ENCODE measurements around the gene SNX2. TPM values are rescaled to one million over a fixed set of nuclear protein-coding genes. Genes with fewer than 3 reads are reported as not detected.

Gene SNX2
- total and polyA plus RNA-seq, 7 donors = 48.6 to 111 (median 61.5) TPM

- WGBS, 2 donors = 95 to 97% methylated on average over 1 of the region's 1 CpG
- Histone ChIP-seq H3K9me3 (no peaks in the 10 kb centered on the region), H3K27me3 (no peaks in the 10 kb centered on the region), H3K36me3 (peaks cover 0 to 13% (median 0%) of the 10 kb centered on the region in 4 donors), H3K4me3 (no peak overlapping the region), H3K27ac (no peak overlapping the region), H3K4me1 (no peaks in the 10 kb centered on the region)
- TF ChIP-seq POLR2AphosphoS5 (IDR thresholded peaks at IDR 0.05) (no peak), CTCF (IDR thresholded peaks at IDR 0.05) (no peak), POLR2A (IDR thresholded peaks at IDR 0.05) (no peak), EP300 (IDR thresholded peaks at IDR 0.05) (no peak)
- intact Hi-C loops (cut with DNase I) = no loop called here
- no peak for DNase-seq
Observed at GRCh38 chr5:122864842-122865241, 90.0 kb downstream of the SNX2 start.

GRCh38 chr5:122870219-122870856 is 95.5 kb downstream of the SNX2 start:
- WGBS, 2 donors = 80 to 84% methylated on average over 7 of the region's 7 CpGs

GRCh38 chr5:122871661-122872060 is 96.8 kb downstream of the SNX2 start:
- TF ChIP-seq CTCF (IDR thresholded peaks at IDR 0.05) (no peak), POLR2AphosphoS5 (IDR thresholded peaks at IDR 0.05) (no peak), EP300 (IDR thresholded peaks at IDR 0.05) (no peak), POLR2A (IDR thresholded peaks at IDR 0.05) (no peak)
- 87 to 89% methylated on average over 8 of the region's 8 CpGs for WGBS, 2 donors
- no peak for DNase-seq
- Histone ChIP-seq H3K9me3 (no peaks in the 10 kb centered on the region), H3K27ac (no peak overlapping the region), H3K27me3 (no peaks in the 10 kb centered on the region), H3K36me3 (peaks cover 0 to 6% (median 0%) of the 10 kb centered on the region in 4 donors), H3K4me1 (peaks cover 0 to 7% (median 0%) of the 10 kb centered on the region in 4 donors), H3K4me3 (no peak overlapping the region)
- intact Hi-C loops (cut with DNase I) = no loop called here

More at GRCh38 chr5:122870219-122870856, 95.5 kb downstream of the SNX2 start:
- H3K4me3 ChIP-seq = no peak overlapping the region
- intact Hi-C loops (cut with DNase I) = no loop called here
- TF ChIP-seq EP300 (IDR thresholded peaks at IDR 0.05) (no peak), POLR2AphosphoS5 (IDR thresholded peaks at IDR 0.05) (no peak), POLR2A (IDR thresholded peaks at IDR 0.05) (no peak), CTCF (IDR thresholded peaks at IDR 0.05) (no peak)
- no peak overlapping the region for H3K27ac ChIP-seq
- H3K4me1 ChIP-seq = peaks cover 0 to 7% (median 0%) of the 10 kb centered on the region in 4 donors
- DNase-seq = no peak
- H3K27me3 ChIP-seq = no peaks in the 10 kb centered on the region
- H3K9me3 ChIP-seq = no peaks in the 10 kb centered on the region
- H3K36me3 ChIP-seq = peaks cover 0 to 13% (median 0%) of the 10 kb centered on the region in 4 donors

DNA sequence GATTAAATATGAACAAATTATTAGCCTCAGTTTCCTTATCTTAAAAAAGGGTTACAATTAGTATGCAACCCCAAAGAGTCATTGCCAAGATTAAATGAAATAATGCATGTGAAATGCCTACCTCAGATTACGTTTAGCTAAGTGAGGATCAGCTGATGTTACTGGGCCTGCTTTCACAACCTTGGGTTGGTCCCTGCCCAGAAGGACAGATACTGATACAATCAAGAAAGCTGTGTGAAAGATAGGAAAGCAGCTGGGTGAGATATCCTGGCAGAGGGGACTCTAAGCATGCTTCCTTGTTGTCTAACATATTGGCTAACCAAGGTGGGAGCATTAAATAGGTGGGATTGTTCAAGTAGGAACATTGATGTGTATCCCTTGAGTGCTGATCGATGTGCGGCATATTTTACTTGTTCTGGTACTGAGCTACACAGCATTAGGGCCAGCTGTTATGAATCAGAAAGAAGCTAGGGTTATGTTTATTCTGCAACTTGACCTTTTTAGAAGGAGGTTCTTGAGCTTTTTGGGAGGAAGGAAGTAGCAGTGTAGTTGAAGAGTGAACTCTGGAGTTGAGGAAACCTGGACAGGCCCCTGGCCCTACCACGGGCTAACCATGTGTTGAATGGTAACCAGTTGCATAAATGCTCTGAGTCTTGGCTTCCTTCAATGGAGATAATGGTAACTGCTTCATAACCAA is 99.4 kb downstream of the SNX2 start:
- Histone ChIP-seq H3K27ac (no peak overlapping the region), H3K4me1 (peaks cover 0 to 8% (median 2%) of the 10 kb centered on the region in 4 donors), H3K4me3 (no peak overlapping the region), H3K9me3 (no peaks in the 10 kb centered on the region), H3K36me3 (no peaks in the 10 kb centered on the region), H3K27me3 (no peaks in the 10 kb centered on the region)
- DNase-seq = no peak
- TF ChIP-seq POLR2A (IDR thresholded peaks at IDR 0.05) (no peak), POLR2AphosphoS5 (IDR thresholded peaks at IDR 0.05) (no peak), EP300 (IDR thresholded peaks at IDR 0.05) (no peak), CTCF (IDR thresholded peaks at IDR 0.05) (no peak)
- intact Hi-C loops (cut with DNase I) = no loop called here
- 83 to 87% methylated on average over 4 of the region's 4 CpGs for WGBS, 2 donors

Data from sigmoid colon (tissue), 7 donors.